ENCODE measurements around the gene PTPN20.

- TF ChIP-seq POLR2AphosphoS5 (IDR thresholded peaks at IDR 0.05; ENCODE audit: low read depth) (no peak), CTCF (IDR thresholded peaks at IDR 0.05; ENCODE audit: insufficient read depth, low read length) (no peak)
Observed at GRCh38 chr10:47042199-47042473, 130.9 kb downstream of the PTPN20 start.

Data from HL-60 (cell line).